GM12878 (cell line): ENCODE results near the gene STARD5. TPM values are rescaled to one million over a fixed set of nuclear protein-coding genes. Genes with fewer than 3 reads are reported as not detected.

Experiments
- ATAC-seq: fragments of 200-7000 bp; cut with Tn5 transposase; 3 replicates; pipeline ENCODE4 v1.9.1; 2020; ENCODE audit warnings: mild to moderate bottlenecking, moderate library complexity
- BruUV-seq: library from RNA; stranded (reverse); fragments of 400-500 nt; replicated peaks from 2 replicates; lab custom pipeline; 2021; lab: Mats Ljungman, UMichigan
- CTCF ChIA-PET: fragments of 300-600 bp; sonication (Branson Sonifier 250); formaldehyde crosslinking; extraction: SDS; loops from one replicate; lab custom pipeline; 2021; ENCODE audit warnings: inconsistent platforms; lab: Yijun Ruan, JAX
- POLR2A ChIA-PET: fragments of 350-600 bp; formaldehyde crosslinking; extraction: SDS; loops from one replicate; lab custom pipeline; 2021; ENCODE audit warnings: inconsistent platforms; lab: Charles Lee
- RAD21 ChIA-PET: fragments of 300-600 bp; sonication (Branson Sonifier 250); formaldehyde crosslinking; loops from one replicate; lab custom pipeline; 2023; ENCODE audit warnings: antibody characterized with exemption; ENCODE audit not compliant: unreplicated experiment; lab: Charles Lee
- SMC1A ChIA-PET: fragments of 300-600 bp; sonication (Branson Sonifier 250); formaldehyde crosslinking; loops from one replicate; lab custom pipeline; 2023; ENCODE audit not compliant: unreplicated experiment, uncharacterized antibody; lab: Charles Lee
- DNase-seq: peaks from one replicate; pipeline ENCODE4 v3.0.0-alpha.2; 2011; ENCODE audit warnings: low read depth, low spot score
- FAIRE-seq: peaks from 3 replicates; lab custom pipeline; 2011; peaks lifted over from hg19 to GRCh38; lab: Jason Lieb, UNC
- H2AFZ ChIP-seq: 2 replicates; pipeline ENCODE4 v1.6.0; 2011; ENCODE audit warnings: low read depth, low read length, control low read depth; ENCODE audit not compliant: control insufficient read depth
- H3K27ac ChIP-seq: 2 replicates; pipeline ENCODE4 v1.5.1; 2011; ENCODE audit warnings: control low read depth; ENCODE audit not compliant: control insufficient read depth, insufficient read depth
- H3K27me3 ChIP-seq, 2 experiments: replicated peaks in 1 of 2; 2 replicates each; pipeline versions ENCODE4 v1.6.0 to v1.6.1; 2011; ENCODE audit warnings: low read length in 1 of 2; ENCODE audit not compliant: control insufficient read depth in 2 of 2, insufficient read depth in 2 of 2
- H3K36me3 ChIP-seq, 2 experiments: 2 replicates each; pipeline ENCODE4 v1.5.1; 2011; ENCODE audit warnings: low read length in 1 of 2; ENCODE audit not compliant: control insufficient read depth in 2 of 2, insufficient read depth in 2 of 2
- H3K4me1 ChIP-seq: 2 replicates; pipeline ENCODE4 v1.6.1; 2011; ENCODE audit warnings: mild to moderate bottlenecking, low read length, moderate library complexity, mixed read lengths; ENCODE audit not compliant: control insufficient read depth, insufficient read depth
- H3K4me2 ChIP-seq: 2 replicates; pipeline ENCODE4 v1.6.0; 2011; ENCODE audit warnings: control low read depth; ENCODE audit not compliant: control insufficient read depth, insufficient read depth
- H3K4me3 ChIP-seq: fragments of 200-600 bp; sonication (generic); 2 replicates; pipeline ENCODE4 v1.5.1; 2016
- H3K79me2 ChIP-seq: 2 replicates; pipeline ENCODE4 v1.6.0; 2011; ENCODE audit warnings: low read length; ENCODE audit not compliant: control insufficient read depth, insufficient read depth
- H3K9ac ChIP-seq: 2 replicates; pipeline ENCODE4 v1.8.0; 2011; ENCODE audit warnings: low read length, control low read depth, mixed read lengths; ENCODE audit not compliant: control insufficient read depth, insufficient read depth
- H3K9me3 ChIP-seq: replicated peaks from 3 replicates; pipeline ENCODE4 v1.5.1; 2011; ENCODE audit warnings: mild to moderate bottlenecking, low read length; ENCODE audit not compliant: control insufficient read depth, insufficient read depth
- H4K20me1 ChIP-seq: 2 replicates; pipeline ENCODE4 v1.6.0; 2011; ENCODE audit not compliant: control insufficient read depth, insufficient read depth
- ASH2L ChIP-seq: fragments of 300-600, 200-600 bp; sonication (generic); IDR thresholded peaks from 2 replicates; pipeline ENCODE4 v1.6.1; 2017; ENCODE audit warnings: low read depth, mild to moderate bottlenecking, borderline replicate concordance
- ATF3 ChIP-seq: IDR thresholded peaks from 2 replicates; pipeline ENCODE4 v1.6.1; 2011; ENCODE audit warnings: low read depth, mild to moderate bottlenecking, low read length, moderate library complexity, borderline replicate concordance; ENCODE audit errors: extremely low read depth
- BCL11A ChIP-seq: IDR thresholded peaks from 2 replicates; pipeline ENCODE4 v1.6.1; 2011; ENCODE audit warnings: low read depth, low read length
- CREM ChIP-seq: IDR thresholded peaks from 2 replicates; pipeline ENCODE4 v1.6.1; 2014; ENCODE audit warnings: antibody characterized with exemption, low read depth
- CUX1 ChIP-seq: IDR thresholded peaks from 2 replicates; pipeline ENCODE4 v1.6.1; 2012; ENCODE audit warnings: improper control_type of control experiment, low read depth, low read length; ENCODE audit not compliant: insufficient replicate concordance
- HDAC6 ChIP-seq: fragments of 200-600 bp; sonication (generic); IDR thresholded peaks from one replicate; pipeline ENCODE4 v1.8.0; 2017; ENCODE audit warnings: antibody characterized with exemption; ENCODE audit not compliant: unreplicated experiment
- IKZF1 ChIP-seq: fragments of 450-650 bp; conservative IDR thresholded peaks from 2 replicates; pipeline ENCODE4 v1.6.1; 2017; ENCODE audit warnings: antibody characterized with exemption, mild to moderate bottlenecking
- IRF5 ChIP-seq: fragments of 450-650 bp; IDR thresholded peaks from 2 replicates; pipeline ENCODE4 v1.6.1; 2017; ENCODE audit warnings: borderline replicate concordance
- LARP7 ChIP-seq: fragments of 450-650 bp; IDR thresholded peaks from 2 replicates; pipeline ENCODE4 v1.6.1; 2017; ENCODE audit warnings: mild to moderate bottlenecking
- MTA2 ChIP-seq: fragments of 450-650 bp; IDR thresholded peaks from 2 replicates; pipeline ENCODE4 v1.6.1; 2016; ENCODE audit warnings: low read depth, mild to moderate bottlenecking, moderate library complexity
- MXI1 ChIP-seq: fragments of 150-350 bp; IDR thresholded peaks from 2 replicates; pipeline ENCODE4 v1.6.1; 2011; ENCODE audit warnings: low read depth, mild to moderate bottlenecking, inconsistent platforms, low read length, improper control_type of control experiment
- POLR2AphosphoS5 ChIP-seq: IDR thresholded peaks from 2 replicates; pipeline ENCODE4 v1.6.1; 2011; ENCODE audit warnings: mild to moderate bottlenecking, low read length, inconsistent platforms
- RB1 ChIP-seq: fragments of 450-650 bp; formaldehyde crosslinking; IDR thresholded peaks from 2 replicates; pipeline ENCODE4 v1.6.1; 2017; ENCODE audit warnings: mild to moderate bottlenecking, borderline replicate concordance
- STAT1 ChIP-seq: fragments of 450-650 bp; conservative IDR thresholded peaks from 2 replicates; pipeline ENCODE4 v1.6.1; 2014; ENCODE audit warnings: antibody characterized with exemption, mild to moderate bottlenecking
- TARDBP ChIP-seq: IDR thresholded peaks from 2 replicates; pipeline ENCODE4 v1.6.1; 2016; ENCODE audit warnings: borderline replicate concordance
- TCF7 ChIP-seq: IDR thresholded peaks from 2 replicates; pipeline ENCODE4 v1.6.1; 2014; ENCODE audit warnings: antibody characterized with exemption, borderline replicate concordance
- WGBS: methylation state at CpG from one replicate; pipeline ENCODE4 v1.1.6; 2016; ENCODE audit warnings: low lambda C conversion rate; ENCODE audit not compliant: insufficient replicate concordance, insufficient coverage; ENCODE audit errors: missing lambda C conversion rate; 5-methylcytosine and 5-hydroxymethylcytosine counted together
- in situ Hi-C: fragments of 300-500 bp; cut with MboI; formaldehyde crosslinking; loops from 9 replicates; pipeline ENCODE4 v1.14.3; 2018; ENCODE audit warnings: mixed read lengths
- intact Hi-C: fragments of 100-400 bp; cut with micrococcal nuclease; formaldehyde crosslinking; loops from one replicate; pipeline ENCODE4 v1.14.2; 2022; ENCODE audit not compliant: unreplicated experiment
- polyA plus RNA-seq, 11 experiments: library from polyadenylated mRNA; depleted of rRNA in 4 of 11; unstranded in 6 of 11; stranded (reverse) in 5 of 11; fragments of >200 nt; fragmentation: Nextera tagmentation in 4 of 11; fragmentation: Illumina TruSeq in 1 of 11; extraction: Ambion mirVana in 4 of 11; extraction: Trizol in 1 of 11; gene quantifications; 1 replicate in 1 of 11; 2 replicates in 10 of 11; pipeline versions ENCODE4 v1.2.1 to v1.2.3, GENCODE V29; 2011 to 2016; ENCODE audit warnings: inconsistent platforms in 2 of 11, missing spikeins in 2 of 11, low read depth in 1 of 11
- total RNA-seq, 4 experiments: library from RNA; depleted of rRNA in 3 of 4; stranded (reverse); fragments of >200 nt in 3 of 4; fragmentation: Illumina TruSeq in 1 of 4; extraction: Trizol in 1 of 4; gene quantifications; 2 replicates each; pipeline versions ENCODE4 v1.2.1 to v1.2.3, GENCODE V29; 2013 to 2021

Gene STARD5
- total and polyA plus RNA-seq, 10 of the 15 experiments (the other 5 are each of a cell fraction or from before 2014, with no cell fraction given) = 2.3 to 9.4 (median 4.7) TPM

- TF ChIP-seq CUX1 = no peak
Observed at GRCh38 chr15:81261172-81261811, 62.6 kb downstream of the STARD5 start (continued).

GRCh38 chr15:81259760-81260298 is 64.1 kb downstream of the STARD5 start:
- Histone ChIP-seq H3K9ac (no peak overlapping the region), H2AFZ (no peak overlapping the region), H3K27ac (no peak overlapping the region), H4K20me1 (no peaks in the 10 kb centered on the region), H3K4me1 (no peaks in the 10 kb centered on the region), H3K27me3 (peaks cover 0 to 3% of the 10 kb centered on the region in 2 experiments; a peak in 2 of 4 replicates), H3K36me3 (no peaks in the 10 kb centered on the region), H3K4me3 (no peak overlapping the region), H3K9me3 (no peaks in the 10 kb centered on the region), H3K79me2 (no peaks in the 10 kb centered on the region), H3K4me2 (no peak overlapping the region)
- ChIA-PET POLR2A (interaction anchor here (0.6 kb wide), 1 partner anchor 100 kb away, joined by 3 read pairs; no protein-coding TSS in a partner anchor), CTCF (interaction anchor here (0.7 to 2.3 kb wide), 4 partner anchors 9 to 154 kb away, joined by 3 to 13 read pairs (median 6); no protein-coding TSS in a partner anchor), RAD21 (interaction anchor here (1.7 kb wide), 1 partner anchor 104 kb away, joined by 5 read pairs; no protein-coding TSS in a partner anchor), SMC1A (interaction anchor here (0.9 to 1.8 kb wide), 6 partner anchors 9 to 156 kb away, joined by 3 to 5 read pairs (median 4); no protein-coding TSS in a partner anchor)
- 24% methylated on average over 4 of the region's 4 CpGs for WGBS
- no peak for FAIRE-seq
- DNase-seq = no peak
- BruUV-seq = no TSS peak
- in situ Hi-C loops = loop anchor here (10.0 kb wide), 1 partner anchor 805 kb away; no protein-coding TSS in a partner anchor
- no peak for ATAC-seq
- intact Hi-C loops = no loop called here
- no peak for TF ChIP-seq TCF7
- no peak for TF ChIP-seq HDAC6
- TF ChIP-seq ASH2L = no peak
- TF ChIP-seq ATF3 = no peak
- TF ChIP-seq RB1 = no peak
- TF ChIP-seq STAT1 = no peak
- TF ChIP-seq BCL11A = no peak
- no peak for TF ChIP-seq CREM
- TF ChIP-seq MTA2 = no peak
- TF ChIP-seq POLR2AphosphoS5 = no peak
- TF ChIP-seq IKZF1 = no peak
- no peak for TF ChIP-seq LARP7
- no peak for TF ChIP-seq IRF5
- no peak for TF ChIP-seq MXI1
- TF ChIP-seq TARDBP = no peak
